ENCODE data around the gene C1orf87.
"Not testable (repeated sequence)": the region's sequence is repeated elsewhere in the genome, so short reads cannot be mapped to it uniquely, and the experiment has no call there.

C1orf87 gene

GRCh38 chr1:59997479-59998115 lies 76.0 kb downstream of the C1orf87 start:
- in situ Hi-C loops (cut with HindIII; ENCODE audit: low sequenced_read_pairs), result no loop called here

GRCh38 chr1:59994302-59995198 lies 79.0 kb downstream of the C1orf87 start:
- in situ Hi-C loops (cut with HindIII; ENCODE audit: low sequenced_read_pairs), result no loop called here

- in situ Hi-C loops (cut with HindIII; ENCODE audit: low sequenced_read_pairs), result no loop called here
Observed at GRCh38 chr1:59992040-59992820, 81.3 kb downstream of the C1orf87 start.

- in situ Hi-C loops (cut with HindIII; ENCODE audit: low sequenced_read_pairs), result no loop called here
Observed at GRCh38 chr1:59990470-59990869, 83.1 kb downstream of the C1orf87 start.

- in situ Hi-C loops (cut with HindIII; ENCODE audit: low sequenced_read_pairs), result no loop called here
Observed at GRCh38 chr1:59986516-59987310, 86.9 kb downstream of the C1orf87 start.

- in situ Hi-C loops (cut with HindIII; ENCODE audit: low sequenced_read_pairs), result no loop called here
Observed at GRCh38 chr1:59985911-59986515, 87.6 kb downstream of the C1orf87 start.

GRCh38 chr1:59979666-59980065 lies 93.9 kb downstream of the C1orf87 start:
- in situ Hi-C loops (cut with HindIII; ENCODE audit: low sequenced_read_pairs), result no loop called here

- in situ Hi-C loops (cut with HindIII; ENCODE audit: low sequenced_read_pairs), result no loop called here
Observed at GRCh38 chr1:59978511-59978910, 95.1 kb downstream of the C1orf87 start.

- in situ Hi-C loops (cut with HindIII; ENCODE audit: low sequenced_read_pairs), result no loop called here
Observed at GRCh38 chr1:59978026-59978425, 95.5 kb downstream of the C1orf87 start.

GRCh38 chr1:59977075-59977410 lies 96.5 kb downstream of the C1orf87 start:
- in situ Hi-C loops (cut with HindIII; ENCODE audit: low sequenced_read_pairs), result no loop called here

GRCh38 chr1:59976194-59977074 lies 97.1 kb downstream of the C1orf87 start:
- in situ Hi-C loops (cut with HindIII; ENCODE audit: low sequenced_read_pairs), result no loop called here

GRCh38 chr1:59973719-59974118 lies 99.9 kb downstream of the C1orf87 start:
- in situ Hi-C loops (cut with HindIII; ENCODE audit: low sequenced_read_pairs), result no loop called here

GRCh38 chr1:59972216-59972927 lies 101.2 kb downstream of the C1orf87 start:
- in situ Hi-C loops (cut with HindIII; ENCODE audit: low sequenced_read_pairs), result no loop called here

GRCh38 chr1:59971464-59971911 lies 102.1 kb downstream of the C1orf87 start:
- in situ Hi-C loops (cut with HindIII; ENCODE audit: low sequenced_read_pairs), result no loop called here

- in situ Hi-C loops (cut with HindIII; ENCODE audit: low sequenced_read_pairs), result not testable (repeated sequence)
Observed at GRCh38 chr1:59969542-59970175, 103.9 kb downstream of the C1orf87 start.

- in situ Hi-C loops (cut with HindIII; ENCODE audit: low sequenced_read_pairs), result not testable (repeated sequence)
Observed at GRCh38 chr1:59968746-59969145, 104.8 kb downstream of the C1orf87 start.

GRCh38 chr1:59967780-59968179 lies 105.8 kb downstream of the C1orf87 start:
- in situ Hi-C loops (cut with HindIII; ENCODE audit: low sequenced_read_pairs), result no loop called here

- in situ Hi-C loops (cut with HindIII; ENCODE audit: low sequenced_read_pairs), result no loop called here
Observed at GRCh38 chr1:59967141-59967697, 106.4 kb downstream of the C1orf87 start.
